Mesenchymal stem cell (in vitro differentiated cells and primary cell): ENCODE results near the gene NCOA1.

Experiments used
- DNase-seq: peaks from one replicate; pipeline ENCODE4 v3.0.0-alpha.2; 2013
- H2AFZ ChIP-seq: one replicate; pipeline ENCODE4 v1.6.1; 2013; ENCODE audit warnings: low read depth, mild to moderate bottlenecking, control low read depth, inconsistent platforms, low read length, moderate library complexity
- H2AK5ac ChIP-seq: 2 replicates; pipeline ENCODE4 v1.6.1; 2013; ENCODE audit warnings: low read length, moderate library complexity, mild to moderate bottlenecking, inconsistent platforms; ENCODE audit not compliant: severe bottlenecking
- H2BK120ac ChIP-seq: one replicate; pipeline ENCODE4 v1.6.1; 2013; ENCODE audit warnings: low read depth, mild to moderate bottlenecking, inconsistent platforms, low read length, moderate library complexity
- H2BK12ac ChIP-seq, 2 experiments: one replicate each; pipeline ENCODE4 v1.6.1; 2013; ENCODE audit warnings: inconsistent platforms in 2 of 2, low read length in 2 of 2, mild to moderate bottlenecking in 2 of 2, moderate library complexity in 2 of 2, control low read depth in 1 of 2
- H2BK15ac ChIP-seq: one replicate; pipeline ENCODE4 v1.6.1; 2013; ENCODE audit warnings: mild to moderate bottlenecking, low read depth, inconsistent platforms; ENCODE audit not compliant: poor library complexity, severe bottlenecking
- H2BK5ac ChIP-seq: 2 replicates; pipeline ENCODE4 v1.6.1; 2013; ENCODE audit warnings: low read depth, mild to moderate bottlenecking, low read length, control low read depth, inconsistent platforms; ENCODE audit not compliant: poor library complexity, severe bottlenecking
- H3K14ac ChIP-seq, 2 experiments: one replicate each; pipeline ENCODE4 v1.6.1; 2013; ENCODE audit warnings: inconsistent platforms in 2 of 2, low read length in 2 of 2, control low read depth in 1 of 2, mild to moderate bottlenecking in 1 of 2, moderate library complexity in 1 of 2
- H3K18ac ChIP-seq, 2 experiments: one replicate each; pipeline ENCODE4 v1.6.1; 2013; ENCODE audit warnings: inconsistent platforms in 2 of 2, low read length in 2 of 2, control low read depth in 1 of 2, low read depth in 1 of 2, mild to moderate bottlenecking in 1 of 2
- H3K23ac ChIP-seq, 2 experiments: one replicate each; pipeline ENCODE4 v1.6.1; 2013; ENCODE audit warnings: inconsistent platforms in 2 of 2, low read length in 2 of 2, mild to moderate bottlenecking in 2 of 2, moderate library complexity in 2 of 2, control low read depth in 1 of 2
- H3K27ac ChIP-seq: 2 replicates; pipeline ENCODE4 v1.5.1; 2013; ENCODE audit warnings: mild to moderate bottlenecking, moderate library complexity, low read length, control low read depth, inconsistent platforms; ENCODE audit not compliant: poor library complexity, severe bottlenecking
- H3K27me3 ChIP-seq, 2 experiments: 2 replicates each; pipeline versions ENCODE4 v1.6.1 to v1.7.0; 2013; ENCODE audit warnings: low read length in 2 of 2, mild to moderate bottlenecking in 2 of 2, moderate library complexity in 2 of 2, control low read depth in 1 of 2, inconsistent platforms in 1 of 2; ENCODE audit not compliant: control insufficient read depth in 1 of 2, insufficient read depth in 1 of 2
- H3K36me3 ChIP-seq, 2 experiments: 2 replicates each; pipeline versions ENCODE4 v1.6.1 to v1.7.0; 2013; ENCODE audit warnings: low read length in 2 of 2, control low read depth in 1 of 2, inconsistent platforms in 1 of 2, low read depth in 1 of 2, mild to moderate bottlenecking in 1 of 2; ENCODE audit not compliant: insufficient read depth in 2 of 2, control insufficient read depth in 1 of 2
- H3K4ac ChIP-seq, 2 experiments: one replicate each; pipeline ENCODE4 v1.6.1; 2013; ENCODE audit warnings: inconsistent platforms in 2 of 2, low read length in 2 of 2, mild to moderate bottlenecking in 2 of 2, moderate library complexity in 2 of 2, control low read depth in 1 of 2, low read depth in 1 of 2
- H3K4me1 ChIP-seq: 2 replicates; pipeline ENCODE4 v1.6.1; 2013; ENCODE audit warnings: low read depth, low read length, control low read depth; ENCODE audit not compliant: control insufficient read depth, insufficient read depth
- H3K4me2 ChIP-seq: 2 replicates; pipeline ENCODE4 v1.6.1; 2013; ENCODE audit warnings: low read length, mild to moderate bottlenecking, inconsistent platforms; ENCODE audit not compliant: poor library complexity, severe bottlenecking
- H3K4me3 ChIP-seq, 2 experiments: 2 replicates each; pipeline versions ENCODE4 v1.5.1 to v1.7.0; 2013; ENCODE audit warnings: low read length in 2 of 2, mild to moderate bottlenecking in 2 of 2, control low read depth in 1 of 2, low read depth in 1 of 2; ENCODE audit not compliant: insufficient read depth in 1 of 2
- H3K79me1 ChIP-seq: replicated peaks from 2 replicates; pipeline ENCODE4 v1.6.1; 2013; ENCODE audit warnings: mild to moderate bottlenecking, control low read depth, low read length, inconsistent platforms; ENCODE audit not compliant: poor library complexity, severe bottlenecking
- H3K9ac ChIP-seq: 2 replicates; pipeline ENCODE4 v1.7.0; 2013; ENCODE audit warnings: mild to moderate bottlenecking, low read length, moderate library complexity
- H3K9me3 ChIP-seq: 2 replicates; pipeline ENCODE4 v1.7.0; 2013; ENCODE audit warnings: mild to moderate bottlenecking, low read length; ENCODE audit not compliant: control insufficient read depth
- H4K8ac ChIP-seq: one replicate; pipeline ENCODE4 v1.6.1; 2013; ENCODE audit warnings: inconsistent platforms, mild to moderate bottlenecking, low read length, moderate library complexity
- H4K91ac ChIP-seq: one replicate; pipeline ENCODE4 v1.6.1; 2013; ENCODE audit warnings: mild to moderate bottlenecking, low read length, inconsistent platforms
- WGBS: methylation state at CpG from one replicate; pipeline ENCODE4 v1.1.7; 2013; ENCODE audit warnings: mixed read lengths; 5-methylcytosine and 5-hydroxymethylcytosine counted together

Gene NCOA1

GRCh38 chr2:24510771-24511170 lies 19.7 kb downstream of the NCOA1 start:
- Histone ChIP-seq H3K18ac (no peak overlapping the region), H4K91ac (no peak overlapping the region), H3K9ac (no peak overlapping the region), H2BK12ac (no peak overlapping the region), H3K23ac (no peak overlapping the region), H3K4me3 (no peak overlapping the region), H4K8ac (no peak overlapping the region), H3K4ac (no peak overlapping the region), H3K36me3 (no peaks in the 10 kb centered on the region), H3K14ac (no peak overlapping the region), H2BK15ac (no peak overlapping the region), H3K79me1 (peaks cover 17% of the 10 kb centered on the region), H2BK120ac (no peak overlapping the region), H2AFZ (no peak overlapping the region), H3K27me3 (no peaks in the 10 kb centered on the region), H3K27ac (no peak overlapping the region), H2BK5ac (no peak overlapping the region), H2AK5ac (no peak overlapping the region), H3K4me1 (no peaks in the 10 kb centered on the region), H3K4me2 (no peak overlapping the region), H3K9me3 (no peaks in the 10 kb centered on the region)
- WGBS = 100% methylated on average over 1 of the region's 1 CpG
- no peak for DNase-seq

DNA sequence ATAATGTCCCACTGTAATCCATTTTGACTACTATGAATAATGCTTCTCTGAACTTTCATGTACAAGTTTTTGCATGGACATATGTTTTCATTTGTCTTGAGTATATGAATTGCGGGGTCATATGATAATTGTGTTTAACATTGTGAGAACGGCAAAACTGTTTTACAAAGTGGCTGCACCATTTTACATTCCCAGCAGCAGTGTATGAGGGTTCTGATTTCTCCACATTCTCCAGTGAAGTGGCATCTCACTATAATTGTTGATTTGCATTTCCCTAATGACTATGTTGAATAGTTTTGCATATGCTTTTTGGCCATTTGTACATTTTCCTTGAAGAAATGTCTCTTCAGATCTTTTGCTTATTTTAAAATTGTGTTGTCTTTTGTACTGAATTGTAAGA lies 20.1 kb downstream of the NCOA1 start:
- no peak overlapping the region for H3K4ac ChIP-seq
- H2BK12ac ChIP-seq = no peak overlapping the region
- no peak overlapping the region for H2AK5ac ChIP-seq
- no peak overlapping the region for H3K27ac ChIP-seq
- no peaks in the 10 kb centered on the region for H3K4me1 ChIP-seq
- H3K9me3 ChIP-seq = no peaks in the 10 kb centered on the region
- H3K79me1 ChIP-seq = peaks cover 15% of the 10 kb centered on the region
- H3K14ac ChIP-seq = no peak overlapping the region
- H3K23ac ChIP-seq = no peak overlapping the region
- no peak for DNase-seq
- no peak overlapping the region for H3K18ac ChIP-seq
- H4K91ac ChIP-seq = no peak overlapping the region
- no peak overlapping the region for H2BK5ac ChIP-seq
- no peaks in the 10 kb centered on the region for H3K27me3 ChIP-seq
- no peak overlapping the region for H2AFZ ChIP-seq
- no peak overlapping the region for H3K9ac ChIP-seq
- WGBS = 88% methylated on average over 2 of the region's 2 CpGs
- H3K4me3 ChIP-seq = no peak overlapping the region
- no peaks in the 10 kb centered on the region for H3K36me3 ChIP-seq
- no peak overlapping the region for H3K4me2 ChIP-seq
- no peak overlapping the region for H2BK120ac ChIP-seq
- H2BK15ac ChIP-seq = no peak overlapping the region
- H4K8ac ChIP-seq = no peak overlapping the region

DNA sequence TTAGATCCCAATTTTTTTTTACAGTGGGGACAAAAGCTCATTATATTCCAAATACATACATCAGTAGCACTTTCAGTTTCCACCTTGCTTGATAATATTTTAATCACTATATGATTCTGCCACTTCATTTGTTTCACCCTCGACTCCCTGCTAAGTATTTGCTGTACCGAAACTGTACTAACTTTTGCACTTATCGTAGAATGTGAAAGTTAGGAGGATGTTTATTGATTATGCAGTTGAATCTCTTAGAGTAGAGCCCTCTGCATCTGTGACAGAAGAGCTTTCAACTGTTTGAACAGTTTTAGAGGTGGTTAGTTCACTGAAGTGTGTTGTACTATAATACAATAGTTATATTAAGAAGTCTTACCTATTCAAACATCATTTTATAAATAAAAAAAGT lies 20.8 kb downstream of the NCOA1 start:
- Histone ChIP-seq H3K79me1 (peaks cover 13% of the 10 kb centered on the region), H4K8ac (no peak overlapping the region), H3K18ac (no peak overlapping the region), H2AK5ac (no peak overlapping the region), H3K4ac (no peak overlapping the region), H2BK120ac (no peak overlapping the region), H2BK12ac (no peak overlapping the region), H3K4me3 (no peak overlapping the region), H3K9ac (peak overlapping the region; percentile 10), H4K91ac (no peak overlapping the region), H2BK15ac (no peak overlapping the region), H2AFZ (no peak overlapping the region), H3K4me1 (no peaks in the 10 kb centered on the region), H3K27me3 (no peaks in the 10 kb centered on the region), H3K36me3 (no peaks in the 10 kb centered on the region), H3K9me3 (no peaks in the 10 kb centered on the region), H3K23ac (no peak overlapping the region), H3K27ac (no peak overlapping the region), H3K4me2 (no peak overlapping the region), H3K14ac (no peak overlapping the region), H2BK5ac (no peak overlapping the region)
- DNase-seq = no peak
- 100% methylated on average over 3 of the region's 3 CpGs for WGBS

DNA sequence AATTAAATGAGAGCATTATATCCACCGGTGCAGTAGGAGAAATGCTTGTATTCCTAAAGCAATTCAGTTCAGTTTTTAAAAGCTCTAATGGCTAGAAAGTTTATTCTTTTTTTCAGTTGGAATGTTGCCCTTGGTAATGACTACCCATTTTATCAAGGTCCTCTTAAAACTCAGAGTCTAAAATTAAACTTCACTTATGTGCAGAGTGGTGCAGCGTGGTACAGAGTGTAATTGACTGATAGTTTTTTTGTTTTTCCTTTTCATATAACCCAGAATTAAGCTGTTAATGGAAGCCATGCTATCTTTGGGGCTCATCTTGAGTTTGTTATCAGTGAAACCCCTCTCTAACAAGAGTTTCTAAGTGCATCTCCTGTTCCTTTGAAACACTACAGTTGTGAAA lies 21.4 kb downstream of the NCOA1 start:
- H4K8ac ChIP-seq = no peak overlapping the region
- H3K4me3 ChIP-seq = peak overlapping the region in 1 of 2 experiments; percentile 38
- no peak overlapping the region for H3K4ac ChIP-seq
- H2BK5ac ChIP-seq = no peak overlapping the region
- H3K27ac ChIP-seq = no peak overlapping the region
- no peak for DNase-seq
- no peak overlapping the region for H2BK120ac ChIP-seq
- H3K79me1 ChIP-seq = peaks cover 10% of the 10 kb centered on the region
- no peak overlapping the region for H3K14ac ChIP-seq
- no peak overlapping the region for H3K23ac ChIP-seq
- WGBS = no CpG with 5 or more reads among the region's 2 CpGs
- no peak overlapping the region for H2AK5ac ChIP-seq
- H2BK12ac ChIP-seq = no peak overlapping the region
- H4K91ac ChIP-seq = no peak overlapping the region
- H2AFZ ChIP-seq = no peak overlapping the region
- H3K18ac ChIP-seq = no peak overlapping the region
- no peaks in the 10 kb centered on the region for H3K9me3 ChIP-seq
- H3K4me2 ChIP-seq = no peak overlapping the region
- no peaks in the 10 kb centered on the region for H3K36me3 ChIP-seq
- H3K9ac ChIP-seq = peak overlapping the region; percentile 10
- H2BK15ac ChIP-seq = no peak overlapping the region
- no peaks in the 10 kb centered on the region for H3K4me1 ChIP-seq
- H3K27me3 ChIP-seq = no peaks in the 10 kb centered on the region
